ENCODE results near the gene TRIL.

The TRIL gene

GRCh38 chr7:28904578-28905048 lies 53.5 kb downstream of the TRIL start:
- TF ChIP-seq ZFX (IDR thresholded peaks at IDR 0.05), result no peak
- TF ChIP-seq CTCF (conservative IDR thresholded peaks at IDR 0.05), result no peak
- no peak overlapping the region for H3K27ac ChIP-seq

- TF ChIP-seq CTCF (conservative IDR thresholded peaks at IDR 0.05), result no peak
- TF ChIP-seq ZFX (IDR thresholded peaks at IDR 0.05), result no peak
- no peak overlapping the region for H3K27ac ChIP-seq
These were observed 54.2 kb downstream of the TRIL start for GRCh38 chr7:28903730-28904577.

All from C4-2B (cell line).